ENCODE results near the gene PGM3.

GRCh38 chr6:83153883-83154521, 39.1 kb downstream of the PGM3 start:
- TF ChIP-seq EP300 (IDR thresholded peaks at IDR 0.05) (no peak), POLR2A (IDR thresholded peaks at IDR 0.05) (no peak), POLR2AphosphoS5 (IDR thresholded peaks at IDR 0.05) (no peak)
- TF ChIP-seq, protein P1, sequence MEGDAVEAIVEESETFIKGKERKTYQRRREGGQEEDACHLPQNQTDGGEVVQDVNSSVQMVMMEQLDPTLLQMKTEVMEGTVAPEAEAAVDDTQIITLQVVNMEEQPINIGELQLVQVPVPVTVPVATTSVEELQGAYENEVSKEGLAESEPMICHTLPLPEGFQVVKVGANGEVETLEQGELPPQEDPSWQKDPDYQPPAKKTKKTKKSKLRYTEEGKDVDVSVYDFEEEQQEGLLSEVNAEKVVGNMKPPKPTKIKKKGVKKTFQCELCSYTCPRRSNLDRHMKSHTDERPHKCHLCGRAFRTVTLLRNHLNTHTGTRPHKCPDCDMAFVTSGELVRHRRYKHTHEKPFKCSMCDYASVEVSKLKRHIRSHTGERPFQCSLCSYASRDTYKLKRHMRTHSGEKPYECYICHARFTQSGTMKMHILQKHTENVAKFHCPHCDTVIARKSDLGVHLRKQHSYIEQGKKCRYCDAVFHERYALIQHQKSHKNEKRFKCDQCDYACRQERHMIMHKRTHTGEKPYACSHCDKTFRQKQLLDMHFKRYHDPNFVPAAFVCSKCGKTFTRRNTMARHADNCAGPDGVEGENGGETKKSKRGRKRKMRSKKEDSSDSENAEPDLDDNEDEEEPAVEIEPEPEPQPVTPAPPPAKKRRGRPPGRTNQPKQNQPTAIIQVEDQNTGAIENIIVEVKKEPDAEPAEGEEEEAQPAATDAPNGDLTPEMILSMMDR (IDR thresholded peaks at IDR 0.05) = no peak
